H9 (cell line): Measurements from ENCODE around the gene ZYG11A. TPM values are rescaled to one million over a fixed set of nuclear protein-coding genes. Genes with fewer than 3 reads are reported as not detected.

Source experiments
- DNase-seq: peaks from one replicate; pipeline ENCODE4 v3.0.0-alpha.2; 2017
- H2AFZ ChIP-seq: one replicate; pipeline ENCODE4 v1.6.1; 2013; ENCODE audit warnings: mild to moderate bottlenecking, low read length, control low read depth, moderate library complexity
- H2AK5ac ChIP-seq: 2 replicates; pipeline ENCODE4 v1.6.1; 2013; ENCODE audit warnings: low read length, control low read depth, mixed read lengths; ENCODE audit not compliant: insufficient read length
- H2BK120ac ChIP-seq: one replicate; pipeline ENCODE4 v1.6.1; 2013; ENCODE audit warnings: low read depth, mild to moderate bottlenecking, low read length, control low read depth, inconsistent platforms; ENCODE audit not compliant: poor library complexity, severe bottlenecking
- H2BK12ac ChIP-seq: 2 replicates; pipeline ENCODE4 v1.6.1; 2013; ENCODE audit warnings: low read length, control low read depth, mixed read lengths, low read depth; ENCODE audit not compliant: insufficient read length
- H2BK15ac ChIP-seq: 2 replicates; pipeline ENCODE4 v1.6.1; 2013; ENCODE audit warnings: low read depth, low read length, control low read depth
- H2BK20ac ChIP-seq: one replicate; pipeline ENCODE4 v1.6.1; 2013; ENCODE audit warnings: low read depth, mild to moderate bottlenecking, low read length, control low read depth, inconsistent platforms; ENCODE audit not compliant: poor library complexity, severe bottlenecking
- H2BK5ac ChIP-seq: 2 replicates; pipeline ENCODE4 v1.6.1; 2013; ENCODE audit warnings: low read length, control low read depth, mixed read lengths; ENCODE audit not compliant: insufficient read length
- H3K14ac ChIP-seq: 2 replicates; pipeline ENCODE4 v1.6.1; 2013; ENCODE audit warnings: low read length, control low read depth; ENCODE audit not compliant: insufficient read depth
- H3K18ac ChIP-seq: 2 replicates; pipeline ENCODE4 v1.6.1; 2013; ENCODE audit warnings: low read depth, mild to moderate bottlenecking, mixed read lengths, low read length, control low read depth; ENCODE audit not compliant: insufficient read length
- H3K23ac ChIP-seq: 2 replicates; pipeline ENCODE4 v1.6.1; 2013; ENCODE audit warnings: low read length, control low read depth, mixed read lengths, low read depth; ENCODE audit not compliant: insufficient read length
- H3K23me2 ChIP-seq: 2 replicates; pipeline ENCODE4 v1.6.1; 2013; ENCODE audit warnings: low read depth, mild to moderate bottlenecking, mixed read lengths, low read length, control low read depth; ENCODE audit not compliant: insufficient read length, poor library complexity, severe bottlenecking
- H3K27ac ChIP-seq: 2 replicates; pipeline ENCODE4 v1.5.1; 2013; ENCODE audit warnings: low read length, control low read depth, mixed read lengths, low read depth; ENCODE audit not compliant: insufficient read length
- H3K27me3 ChIP-seq: 2 replicates; pipeline ENCODE4 v1.6.1; 2013; ENCODE audit warnings: low read length, control low read depth, inconsistent platforms; ENCODE audit not compliant: insufficient read depth
- H3K4ac ChIP-seq: 2 replicates; pipeline ENCODE4 v1.6.1; 2013; ENCODE audit warnings: low read depth, mild to moderate bottlenecking, control low read depth, inconsistent platforms, low read length, moderate library complexity
- H3K4me1 ChIP-seq: 2 replicates; pipeline ENCODE4 v1.6.1; 2013; ENCODE audit warnings: low read length, control low read depth, inconsistent platforms; ENCODE audit not compliant: insufficient read depth
- H3K4me2 ChIP-seq: 2 replicates; pipeline ENCODE4 v1.6.1; 2013; ENCODE audit warnings: low read length, control low read depth, mixed read lengths; ENCODE audit not compliant: insufficient read length, insufficient read depth
- H3K56ac ChIP-seq: 2 replicates; pipeline ENCODE4 v1.6.1; 2013; ENCODE audit warnings: low read depth, mild to moderate bottlenecking, mixed read lengths, low read length, control low read depth; ENCODE audit not compliant: insufficient read length
- H3K79me1 ChIP-seq: 2 replicates; pipeline ENCODE4 v1.6.1; 2013; ENCODE audit warnings: low read depth, mild to moderate bottlenecking, moderate library complexity, low read length, control low read depth, inconsistent platforms; ENCODE audit not compliant: insufficient read depth, poor library complexity, severe bottlenecking
- H3K79me2 ChIP-seq: 2 replicates; pipeline ENCODE4 v1.6.1; 2013; ENCODE audit warnings: low read length, control low read depth, inconsistent platforms; ENCODE audit not compliant: insufficient read depth
- H3K9ac ChIP-seq: 2 replicates; pipeline ENCODE4 v1.6.1; 2013; ENCODE audit warnings: low read length, control low read depth, mixed read lengths; ENCODE audit not compliant: insufficient read length; ENCODE audit errors: extremely low read depth
- H3K9me3 ChIP-seq: one replicate; pipeline ENCODE4 v1.6.1; 2013; ENCODE audit warnings: low read depth, low read length, inconsistent platforms; ENCODE audit not compliant: control insufficient read depth
- H3T11ph ChIP-seq: one replicate; pipeline ENCODE4 v1.6.1; 2013; ENCODE audit warnings: mild to moderate bottlenecking, low read length, control low read depth, inconsistent platforms
- H4K20me1 ChIP-seq: one replicate; pipeline ENCODE4 v1.6.1; 2013; ENCODE audit not compliant: control insufficient read depth, insufficient read length, insufficient read depth
- H4K5ac ChIP-seq: 2 replicates; pipeline ENCODE4 v1.6.1; 2013; ENCODE audit warnings: low read depth, mild to moderate bottlenecking, mixed read lengths, low read length, control low read depth; ENCODE audit not compliant: insufficient read length
- H4K8ac ChIP-seq: replicated peaks from 2 replicates; pipeline ENCODE4 v1.6.1; 2013; ENCODE audit warnings: low read length, control low read depth, mixed read lengths, low read depth; ENCODE audit not compliant: insufficient read length
- H4K91ac ChIP-seq: 2 replicates; pipeline ENCODE4 v1.6.1; 2013; ENCODE audit warnings: low read depth, mild to moderate bottlenecking, moderate library complexity, mixed read lengths, low read length, control low read depth; ENCODE audit not compliant: insufficient read length
- H3K27ac Mint-ChIP-seq, 3 experiments: 2 replicates in 2 of 3; 3 replicates in 1 of 3; pipeline ENCODE4 v1.8.0; 2020 to 2021; ENCODE audit warnings: mixed read lengths in 3 of 3, mild to moderate bottlenecking in 1 of 3, moderate library complexity in 1 of 3
- H3K27me3 Mint-ChIP-seq: 2 replicates; pipeline ENCODE4 v1.8.0; 2021; ENCODE audit warnings: low read depth, mild to moderate bottlenecking, moderate library complexity, mixed read lengths
- H3K36me3 Mint-ChIP-seq, 3 experiments: 2 replicates in 2 of 3; 3 replicates in 1 of 3; pipeline ENCODE4 v1.8.0; 2020 to 2021; ENCODE audit warnings: low read depth in 3 of 3, mixed read lengths in 3 of 3; ENCODE audit not compliant: insufficient read depth in 1 of 3
- H3K4me1 Mint-ChIP-seq, 2 experiments: 2 replicates each; pipeline ENCODE4 v1.8.0; 2020; ENCODE audit warnings: mixed read lengths in 2 of 2
- H3K4me3 Mint-ChIP-seq, 2 experiments: 2 replicates in 1 of 2; 3 replicates in 1 of 2; pipeline ENCODE4 v1.8.0; 2020 to 2021; ENCODE audit warnings: mild to moderate bottlenecking in 2 of 2, mixed read lengths in 2 of 2, moderate library complexity in 1 of 2
- H3K9me3 Mint-ChIP-seq, 2 experiments: 2 replicates in 1 of 2; 3 replicates in 1 of 2; pipeline ENCODE4 v1.8.0; 2020; ENCODE audit warnings: mild to moderate bottlenecking in 2 of 2, mixed read lengths in 2 of 2, moderate library complexity in 1 of 2
- WGBS: extraction: QIAGEN DNeasy Blood & Tissue Kit; methylation state at CpG from one replicate; pipeline ENCODE4 v1.1.7; 2013; ENCODE audit warnings: missing lambda C conversion rate, low lambda C conversion rate, mixed read lengths; ENCODE audit not compliant: insufficient read length; ENCODE audit errors: extremely low coverage; 5-methylcytosine and 5-hydroxymethylcytosine counted together
- total RNA-seq: library from RNA; stranded (reverse); gene quantifications from 2 replicates; pipeline ENCODE4 v1.2.1, GENCODE V29; 2021
- TF ChIP-seq, protein P1 (sequence below): fragments of 200-600 bp; sonication (generic); conservative IDR thresholded peaks from 3 replicates; pipeline ENCODE4 v1.8.0; 2021; ENCODE audit warnings: antibody characterized with exemption, mild to moderate bottlenecking

ZYG11A gene
- total RNA-seq, 1 experiment from 2014 or later: 2.1 TPM

DNA sequence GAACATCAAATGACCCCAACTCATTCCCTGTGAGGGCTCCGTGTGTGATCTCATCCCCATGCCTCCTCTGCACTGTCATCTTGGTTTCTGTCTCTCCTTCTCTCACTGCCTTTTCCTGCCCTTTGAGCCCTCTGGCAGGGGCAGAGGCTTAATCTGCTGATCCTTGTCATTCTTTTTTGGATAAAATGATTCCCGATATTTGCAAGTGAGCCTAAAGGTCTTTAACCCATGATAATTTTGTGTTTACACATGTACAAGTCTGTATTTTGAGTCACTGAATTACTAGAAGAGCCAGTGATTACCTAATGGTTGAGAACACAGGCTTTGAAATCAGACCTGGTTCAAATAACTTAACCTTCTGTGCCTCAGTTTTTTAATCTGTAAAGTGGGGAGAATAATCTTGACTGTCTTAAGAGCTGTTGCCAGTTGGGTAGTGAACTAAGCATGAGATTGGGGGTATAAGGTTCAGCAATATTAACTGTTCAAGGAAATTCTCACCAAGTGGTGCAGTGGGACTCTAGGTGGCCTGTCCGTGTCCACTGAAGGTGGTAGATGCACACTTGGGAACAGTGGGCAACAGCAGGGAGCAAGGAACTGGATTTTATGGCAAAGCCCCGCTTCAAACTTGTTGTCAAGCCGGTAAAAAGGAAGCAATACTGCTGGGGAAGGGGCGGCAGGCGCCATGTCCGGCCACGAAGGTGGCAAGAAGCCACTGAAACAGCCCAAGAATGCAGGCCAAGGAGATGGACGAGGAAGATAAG, 77.3 kb downstream of the ZYG11A start:
- H3K23me2 ChIP-seq: no peaks in the 10 kb centered on the region
- H2AFZ ChIP-seq: no peak overlapping the region
- no peak for DNase-seq
- H2AK5ac ChIP-seq: no peak overlapping the region
- peak overlapping the region; percentile 12 to 39; a peak in 2 of 5 replicates for H3K4me3 Mint-ChIP-seq
- no peak overlapping the region for H3K9ac ChIP-seq
- peaks cover 44% of the 10 kb centered on the region for H3K27me3 Mint-ChIP-seq
- peaks cover 4% of the 10 kb centered on the region; the same call in 1 of the 2 replicates for H3K27me3 ChIP-seq
- no peak overlapping the region for H3K27ac ChIP-seq
- no peak overlapping the region for H2BK120ac ChIP-seq
- no peak overlapping the region for H2BK15ac ChIP-seq
- no peak overlapping the region for H2BK12ac ChIP-seq
- H3K4me1 Mint-ChIP-seq: peaks cover 3% of the 10 kb centered on the region in 2 experiments; a peak in 2 of 4 replicates
- H4K8ac ChIP-seq: no peak overlapping the region
- H4K91ac ChIP-seq: no peak overlapping the region
- H3K36me3 Mint-ChIP-seq: peaks cover 0 to 9% (median 5%) of the 10 kb centered on the region in 3 experiments; a peak in 3 of 7 replicates
- H3K23ac ChIP-seq: no peak overlapping the region
- H3K9me3 Mint-ChIP-seq: peaks cover 5 to 6% of the 10 kb centered on the region in 2 experiments; a peak in 3 of 5 replicates
- H3K27ac Mint-ChIP-seq: peak overlapping the region in 1 of 3 experiments; percentile 60; a peak in 1 of 7 replicates
- H3K56ac ChIP-seq: no peak overlapping the region
- no peak overlapping the region for H2BK5ac ChIP-seq
- no peak overlapping the region for H3T11ph ChIP-seq
- TF ChIP-seq, protein P1, sequence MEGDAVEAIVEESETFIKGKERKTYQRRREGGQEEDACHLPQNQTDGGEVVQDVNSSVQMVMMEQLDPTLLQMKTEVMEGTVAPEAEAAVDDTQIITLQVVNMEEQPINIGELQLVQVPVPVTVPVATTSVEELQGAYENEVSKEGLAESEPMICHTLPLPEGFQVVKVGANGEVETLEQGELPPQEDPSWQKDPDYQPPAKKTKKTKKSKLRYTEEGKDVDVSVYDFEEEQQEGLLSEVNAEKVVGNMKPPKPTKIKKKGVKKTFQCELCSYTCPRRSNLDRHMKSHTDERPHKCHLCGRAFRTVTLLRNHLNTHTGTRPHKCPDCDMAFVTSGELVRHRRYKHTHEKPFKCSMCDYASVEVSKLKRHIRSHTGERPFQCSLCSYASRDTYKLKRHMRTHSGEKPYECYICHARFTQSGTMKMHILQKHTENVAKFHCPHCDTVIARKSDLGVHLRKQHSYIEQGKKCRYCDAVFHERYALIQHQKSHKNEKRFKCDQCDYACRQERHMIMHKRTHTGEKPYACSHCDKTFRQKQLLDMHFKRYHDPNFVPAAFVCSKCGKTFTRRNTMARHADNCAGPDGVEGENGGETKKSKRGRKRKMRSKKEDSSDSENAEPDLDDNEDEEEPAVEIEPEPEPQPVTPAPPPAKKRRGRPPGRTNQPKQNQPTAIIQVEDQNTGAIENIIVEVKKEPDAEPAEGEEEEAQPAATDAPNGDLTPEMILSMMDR: no peak
- no peaks in the 10 kb centered on the region for H3K4me1 ChIP-seq
- no peaks in the 10 kb centered on the region for H3K79me1 ChIP-seq
- no peak overlapping the region for H4K5ac ChIP-seq
- no peaks in the 10 kb centered on the region for H3K79me2 ChIP-seq
- no peaks in the 10 kb centered on the region for H3K9me3 ChIP-seq
- no peak overlapping the region for H2BK20ac ChIP-seq
- no peak overlapping the region for H3K4ac ChIP-seq
- H3K14ac ChIP-seq: no peak overlapping the region
- H3K4me2 ChIP-seq: no peak overlapping the region
- no CpG with 5 or more reads among the region's 10 CpGs for WGBS
- H3K18ac ChIP-seq: no peak overlapping the region
- H4K20me1 ChIP-seq: no peaks in the 10 kb centered on the region
